ACC112 (cell line): ENCODE results near the gene MPST.
"Not testable (repeated sequence)": the region's sequence is repeated elsewhere in the genome, so short reads cannot be mapped to it uniquely, and the experiment has no call there.

Experiments
- H2AFZ ChIP-seq: fragments of 200-600 bp; sonication (generic); one replicate; pipeline ENCODE4 v1.6.0; 2017; ENCODE audit warnings: antibody characterized with exemption, low read length; ENCODE audit not compliant: unreplicated experiment
- H3K27ac ChIP-seq: fragments of 200-600 bp; sonication (generic); 2 replicates; pipeline ENCODE4 v1.5.1; 2014; ENCODE audit warnings: low read depth, mild to moderate bottlenecking, antibody characterized with exemption, low read length, moderate library complexity
- H3K27me3 ChIP-seq: fragments of 200-600 bp; sonication (generic); 2 replicates; pipeline ENCODE4 v1.6.1; 2014; ENCODE audit warnings: mild to moderate bottlenecking, antibody characterized with exemption, low read length, moderate library complexity, mixed read lengths; ENCODE audit not compliant: insufficient read depth
- H3K36me3 ChIP-seq: fragments of 200-600 bp; sonication (generic); 2 replicates; pipeline ENCODE4 v1.6.1; 2016; ENCODE audit warnings: mild to moderate bottlenecking, antibody characterized with exemption, low read length, moderate library complexity, mixed read lengths; ENCODE audit not compliant: insufficient read depth
- H3K4me1 ChIP-seq: fragments of 200-600 bp; sonication (generic); one replicate; pipeline ENCODE4 v1.6.1; 2016; ENCODE audit warnings: low read length, mixed read lengths; ENCODE audit not compliant: insufficient read depth, unreplicated experiment, control insufficient read depth
- H3K4me3 ChIP-seq: fragments of 200-600 bp; sonication (generic); 2 replicates; pipeline ENCODE4 v1.5.1; 2014; ENCODE audit warnings: mild to moderate bottlenecking, low read depth, low read length
- H3K79me2 ChIP-seq: fragments of 200-600 bp; sonication (generic); one replicate; pipeline ENCODE4 v1.6.0; 2016; ENCODE audit warnings: low read length; ENCODE audit not compliant: control insufficient read depth, unreplicated experiment, insufficient read depth

The MPST gene

GRCh38 chr22:36986242-36986821 lies 33.2 kb upstream of the MPST start:
- Histone ChIP-seq H3K79me2 (no peaks in the 10 kb centered on the region), H3K27me3 (peaks cover 27% of the 10 kb centered on the region; the same call in 1 of the 2 replicates), H3K4me3 (no peak overlapping the region), H3K4me1 (no peaks in the 10 kb centered on the region), H2AFZ (no peak overlapping the region), H3K27ac (no peak overlapping the region), H3K36me3 (no peaks in the 10 kb centered on the region)

- Histone ChIP-seq H3K4me3 (no peak overlapping the region), H3K27ac (no peak overlapping the region), H2AFZ (no peak overlapping the region), H3K4me1 (no peaks in the 10 kb centered on the region), H3K27me3 (peaks cover 31% of the 10 kb centered on the region; the same call in 1 of the 2 replicates), H3K36me3 (no peaks in the 10 kb centered on the region), H3K79me2 (no peaks in the 10 kb centered on the region)
Measured at GRCh38 chr22:36988075-36988832, 31.3 kb upstream of the MPST start.

GRCh38 chr22:36989012-36989411 lies 30.5 kb upstream of the MPST start:
- H3K4me3 ChIP-seq, H3K36me3 ChIP-seq, H3K27ac ChIP-seq, H3K79me2 ChIP-seq, H2AFZ ChIP-seq, H3K4me1 ChIP-seq: not testable (repeated sequence)
- H3K27me3 ChIP-seq, result peaks cover 35% of the 10 kb centered on the region; the same call in 1 of the 2 replicates

GRCh38 chr22:36990457-36990856 lies 29.1 kb upstream of the MPST start:
- H3K4me1 ChIP-seq, result no peaks in the 10 kb centered on the region
- H3K27ac ChIP-seq, result no peak overlapping the region
- H3K27me3 ChIP-seq, result peaks cover 35% of the 10 kb centered on the region; the same call in 1 of the 2 replicates
- no peaks in the 10 kb centered on the region for H3K79me2 ChIP-seq
- no peak overlapping the region for H2AFZ ChIP-seq
- H3K36me3 ChIP-seq, result no peaks in the 10 kb centered on the region
- no peak overlapping the region for H3K4me3 ChIP-seq

- Histone ChIP-seq H3K4me3 (no peak overlapping the region), H3K36me3 (no peaks in the 10 kb centered on the region), H3K79me2 (no peaks in the 10 kb centered on the region), H3K4me1 (no peaks in the 10 kb centered on the region), H3K27me3 (peaks cover 35% of the 10 kb centered on the region; the same call in 1 of the 2 replicates), H2AFZ (no peak overlapping the region), H3K27ac (no peak overlapping the region)
Measured at GRCh38 chr22:36991206-36991605, 28.3 kb upstream of the MPST start.

- Histone ChIP-seq H3K4me1 (peaks cover 7% of the 10 kb centered on the region), H3K4me3 (no peak overlapping the region)
Measured at GRCh38 chr22:36997746-36998145, 21.8 kb upstream of the MPST start.

GRCh38 chr22:36998620-36999351 lies 20.8 kb upstream of the MPST start:
- Histone ChIP-seq H3K36me3 (no peaks in the 10 kb centered on the region), H3K4me3 (no peak overlapping the region), H3K79me2 (no peaks in the 10 kb centered on the region), H3K4me1 (peaks cover 7% of the 10 kb centered on the region), H2AFZ (no peak overlapping the region), H3K27ac (no peak overlapping the region), H3K27me3 (peaks cover 2% of the 10 kb centered on the region; the same call in 1 of the 2 replicates)

More at GRCh38 chr22:36997746-36998145, 21.8 kb upstream of the MPST start:
- Histone ChIP-seq H2AFZ (no peak overlapping the region), H3K27me3 (peaks cover 4% of the 10 kb centered on the region; the same call in 1 of the 2 replicates), H3K79me2 (no peaks in the 10 kb centered on the region), H3K36me3 (no peaks in the 10 kb centered on the region), H3K27ac (no peak overlapping the region)

- Histone ChIP-seq H3K27me3 (no peaks in the 10 kb centered on the region), H3K27ac (no peak overlapping the region), H2AFZ (no peak overlapping the region), H3K4me3 (no peak overlapping the region), H3K4me1 (peaks cover 7% of the 10 kb centered on the region), H3K36me3 (no peaks in the 10 kb centered on the region), H3K79me2 (no peaks in the 10 kb centered on the region)
Measured at GRCh38 chr22:36999463-36999862, 20.1 kb upstream of the MPST start.

- Histone ChIP-seq H3K4me3 (no peak overlapping the region), H3K36me3 (no peaks in the 10 kb centered on the region), H3K79me2 (no peaks in the 10 kb centered on the region), H2AFZ (no peak overlapping the region), H3K27me3 (peaks cover 7% of the 10 kb centered on the region; the same call in 1 of the 2 replicates), H3K27ac (no peak overlapping the region), H3K4me1 (peaks cover 7% of the 10 kb centered on the region)
Measured at GRCh38 chr22:37000676-37001534, 18.6 kb upstream of the MPST start.

GRCh38 chr22:37001826-37002225 lies 17.7 kb upstream of the MPST start:
- Histone ChIP-seq H3K27ac (no peak overlapping the region), H3K36me3 (no peaks in the 10 kb centered on the region), H3K79me2 (no peaks in the 10 kb centered on the region), H2AFZ (no peak overlapping the region), H3K4me1 (peaks cover 7% of the 10 kb centered on the region), H3K27me3 (peaks cover 7% of the 10 kb centered on the region), H3K4me3 (no peak overlapping the region)
